GM18498 (cell line): ENCODE data around the gene TIGD3.

Source experiments
- ATAC-seq: cut with Tn5 transposase; IDR thresholded peaks from one replicate; pipeline ENCODE4 v1.9.1; 2021; ENCODE audit warnings: mild to moderate bottlenecking, moderate library complexity; ENCODE audit not compliant: unreplicated experiment

Gene TIGD3

GRCh38 chr11:65366340-65366773, 11.8 kb downstream of the TIGD3 start:
- no peak for ATAC-seq

- ATAC-seq = no peak
Observed at GRCh38 chr11:65370659-65371049, 16.1 kb downstream of the TIGD3 start.

- no peak for ATAC-seq
Observed at GRCh38 chr11:65373839-65374580, 19.5 kb downstream of the TIGD3 start.

- ATAC-seq = no peak
Observed at GRCh38 chr11:65375012-65375411, 20.5 kb downstream of the TIGD3 start.

- ATAC-seq = no peak
Observed at GRCh38 chr11:65376138-65376713, 21.7 kb downstream of the TIGD3 start.

GRCh38 chr11:65377036-65377435, 22.5 kb downstream of the TIGD3 start:
- ATAC-seq = no peak

DNA sequence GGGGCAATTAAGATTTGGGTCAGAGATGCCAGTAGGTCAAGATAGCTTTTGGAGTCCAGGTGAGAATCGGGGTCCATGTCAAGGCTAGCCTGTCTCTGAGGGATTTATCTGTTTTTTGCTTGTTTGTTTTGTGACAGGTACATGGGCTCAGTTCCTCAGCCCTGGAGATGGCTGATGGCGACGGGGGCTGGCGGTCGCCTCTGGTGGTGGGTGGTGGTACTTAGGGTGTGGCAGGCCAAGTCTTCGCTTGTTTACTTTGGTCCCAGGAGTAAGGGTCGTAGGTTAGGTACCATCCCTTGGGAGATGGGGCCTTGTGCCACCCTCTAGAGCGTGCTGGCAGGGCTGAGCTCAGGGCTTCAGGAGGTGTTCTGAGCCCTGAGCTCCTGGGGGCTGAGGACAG, 23.2 kb downstream of the TIGD3 start:
- no peak for ATAC-seq

DNA sequence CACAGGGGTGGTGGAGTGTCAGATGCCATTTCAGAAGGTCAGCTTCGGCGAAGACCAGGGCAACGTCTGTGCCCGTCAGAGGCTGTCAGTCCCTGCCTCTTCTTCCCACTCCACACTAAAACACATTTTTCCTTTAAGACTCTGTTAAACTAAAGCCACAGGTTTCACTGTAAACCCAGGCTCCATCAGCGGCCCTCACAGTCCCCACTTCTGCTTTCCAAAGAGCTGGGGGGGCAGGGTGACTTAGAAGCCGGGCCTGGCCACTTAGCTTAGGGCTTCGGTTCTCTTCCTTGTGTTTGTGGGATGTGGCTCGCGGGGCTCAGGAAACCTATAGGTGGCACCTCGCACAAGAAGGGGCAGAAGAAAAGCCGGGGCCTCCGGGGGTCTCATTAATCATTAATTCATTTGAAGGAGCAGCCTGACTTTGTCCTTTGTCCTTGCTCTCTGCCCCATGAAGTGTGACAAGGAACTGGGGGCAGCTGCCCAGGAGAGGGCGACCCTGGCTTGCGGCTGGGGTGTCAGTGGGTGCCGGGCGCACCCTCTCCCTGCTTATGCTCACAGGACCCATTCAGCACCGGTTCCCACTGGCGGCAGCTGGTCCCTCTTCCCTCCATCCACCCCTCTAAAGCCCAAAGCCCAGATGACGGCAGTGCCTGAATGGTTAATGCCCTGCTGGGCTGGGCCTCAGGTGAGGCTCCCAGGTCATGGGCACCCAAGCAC, 23.8 kb downstream of the TIGD3 start:
- no peak for ATAC-seq

DNA sequence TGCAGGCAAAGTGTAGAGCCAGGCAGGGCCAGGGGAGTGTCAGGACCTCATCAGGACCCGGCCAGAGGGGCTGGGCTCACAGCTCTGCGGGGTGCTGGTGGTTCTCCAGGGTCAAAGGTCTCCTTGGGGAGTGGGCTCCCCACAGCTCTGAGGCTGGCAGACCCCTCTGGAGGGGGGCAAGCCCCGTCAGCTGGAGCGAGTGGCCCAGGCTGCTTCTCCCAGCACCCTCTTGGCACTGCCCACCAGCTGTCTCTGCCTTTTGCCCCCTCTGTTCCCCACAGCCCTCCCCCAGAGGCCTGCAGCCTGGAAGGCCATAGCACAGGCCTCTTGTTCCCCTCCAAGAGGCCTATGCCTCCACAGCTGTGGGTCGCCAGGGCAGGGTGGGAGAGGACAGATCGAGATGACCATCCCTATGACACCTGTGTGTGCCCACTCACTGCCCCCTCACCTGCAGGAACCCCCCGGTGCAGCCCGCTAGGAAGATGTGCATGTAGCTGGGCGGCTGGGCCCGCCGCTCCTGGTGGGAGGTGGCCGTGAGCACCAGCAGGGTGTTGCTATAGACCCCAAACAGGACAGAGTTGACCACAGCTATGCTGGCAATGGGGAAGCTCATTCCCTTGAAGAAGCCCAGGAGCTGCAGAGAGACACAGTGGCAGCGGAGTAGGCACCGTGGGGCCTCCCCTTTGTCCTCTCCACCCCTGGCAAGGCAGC, 24.5 kb downstream of the TIGD3 start:
- no peak for ATAC-seq

GRCh38 chr11:65379698-65380459, 25.3 kb downstream of the TIGD3 start:
- ATAC-seq = no peak

DNA sequence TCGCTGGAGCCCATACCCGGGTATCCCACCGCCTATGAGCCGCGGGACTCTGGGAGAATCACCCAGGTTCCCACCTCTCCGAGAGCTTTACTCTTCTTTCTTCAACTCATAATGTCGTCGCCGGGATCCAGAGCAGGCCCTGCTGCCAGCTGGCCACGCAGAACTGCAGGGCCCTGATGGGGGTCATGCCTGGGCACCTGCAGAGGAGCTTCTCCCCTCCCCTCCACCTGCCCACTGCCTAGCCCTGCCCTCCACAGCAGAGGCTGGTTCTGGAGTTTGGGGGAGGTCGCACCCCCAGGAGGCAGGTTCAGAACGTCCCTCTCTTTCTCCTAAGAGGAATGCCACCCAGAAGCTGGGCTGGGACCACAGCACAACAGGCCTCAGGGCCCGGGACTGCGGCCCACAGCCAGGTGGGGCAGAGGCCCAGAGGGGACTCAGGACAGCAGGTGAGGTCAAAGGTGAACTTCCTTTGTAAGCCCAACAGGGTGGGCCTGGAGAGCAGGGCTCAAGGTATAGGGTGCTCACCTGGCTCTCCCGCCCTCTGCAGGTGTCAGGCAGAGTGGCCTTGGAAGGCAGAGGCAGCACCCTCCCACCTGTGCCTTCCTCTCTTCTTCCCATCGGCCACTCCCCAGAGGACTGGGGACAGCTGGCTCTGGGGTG, 26.0 kb downstream of the TIGD3 start:
- no peak for ATAC-seq

DNA sequence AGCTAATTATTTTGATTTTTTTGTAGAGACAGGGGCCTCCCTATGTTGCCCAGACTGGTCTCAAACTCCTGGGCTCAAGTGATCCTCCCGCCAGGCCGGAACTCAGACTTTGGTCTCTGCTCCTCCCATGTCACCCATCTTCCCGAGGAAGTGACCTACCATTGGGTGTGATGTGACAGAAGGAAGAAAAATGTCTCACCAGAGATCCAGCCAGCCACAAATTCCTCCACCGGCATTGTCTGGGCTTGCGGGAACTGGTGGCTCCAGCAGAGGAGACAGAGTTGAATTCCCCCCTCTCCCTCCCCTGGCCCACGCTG, 27.1 kb downstream of the TIGD3 start:
- peak; percentile 5 for ATAC-seq

- peak; percentile 67 for ATAC-seq
Observed at GRCh38 chr11:65382033-65382803, 27.7 kb downstream of the TIGD3 start, which contains the start of gene SLC25A45. TSS of gene SLC25A45 (minus strand) at chr11:65382646. CDS start at chr11:65381951, 695 bp downstream.

GRCh38 chr11:65382804-65383368, 28.3 kb downstream of the TIGD3 start:
- ATAC-seq = no peak

GRCh38 chr11:65383778-65384177, 29.2 kb downstream of the TIGD3 start:
- ATAC-seq = no peak

DNA sequence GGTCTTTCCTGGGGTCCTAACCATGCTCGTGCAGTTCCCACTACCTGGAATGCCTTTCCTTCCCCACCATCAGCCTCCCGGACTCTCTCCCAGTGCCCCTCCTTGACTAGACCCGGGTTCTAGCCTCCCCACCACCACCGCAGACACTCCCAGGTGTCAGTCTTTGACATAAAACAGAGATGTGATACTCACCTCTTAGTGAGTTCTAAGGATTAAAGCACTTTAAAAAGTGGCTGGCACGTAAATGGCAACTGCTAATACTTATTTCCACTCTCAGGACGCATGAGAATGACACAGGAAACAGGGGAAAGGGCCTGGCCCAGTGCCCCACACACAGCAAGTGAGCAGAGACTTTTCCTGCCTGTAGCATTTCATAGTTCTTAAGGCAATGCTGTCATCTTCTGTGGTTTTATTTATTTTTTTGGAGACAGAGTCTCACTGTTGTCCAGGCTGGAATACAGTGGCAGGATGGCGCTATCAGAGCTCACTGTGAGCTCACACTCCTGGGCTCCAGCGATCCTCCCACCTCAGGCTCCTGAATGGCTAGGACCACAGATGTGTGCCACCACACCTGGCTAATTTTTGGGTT, 29.8 kb downstream of the TIGD3 start:
- ATAC-seq = no peak

DNA sequence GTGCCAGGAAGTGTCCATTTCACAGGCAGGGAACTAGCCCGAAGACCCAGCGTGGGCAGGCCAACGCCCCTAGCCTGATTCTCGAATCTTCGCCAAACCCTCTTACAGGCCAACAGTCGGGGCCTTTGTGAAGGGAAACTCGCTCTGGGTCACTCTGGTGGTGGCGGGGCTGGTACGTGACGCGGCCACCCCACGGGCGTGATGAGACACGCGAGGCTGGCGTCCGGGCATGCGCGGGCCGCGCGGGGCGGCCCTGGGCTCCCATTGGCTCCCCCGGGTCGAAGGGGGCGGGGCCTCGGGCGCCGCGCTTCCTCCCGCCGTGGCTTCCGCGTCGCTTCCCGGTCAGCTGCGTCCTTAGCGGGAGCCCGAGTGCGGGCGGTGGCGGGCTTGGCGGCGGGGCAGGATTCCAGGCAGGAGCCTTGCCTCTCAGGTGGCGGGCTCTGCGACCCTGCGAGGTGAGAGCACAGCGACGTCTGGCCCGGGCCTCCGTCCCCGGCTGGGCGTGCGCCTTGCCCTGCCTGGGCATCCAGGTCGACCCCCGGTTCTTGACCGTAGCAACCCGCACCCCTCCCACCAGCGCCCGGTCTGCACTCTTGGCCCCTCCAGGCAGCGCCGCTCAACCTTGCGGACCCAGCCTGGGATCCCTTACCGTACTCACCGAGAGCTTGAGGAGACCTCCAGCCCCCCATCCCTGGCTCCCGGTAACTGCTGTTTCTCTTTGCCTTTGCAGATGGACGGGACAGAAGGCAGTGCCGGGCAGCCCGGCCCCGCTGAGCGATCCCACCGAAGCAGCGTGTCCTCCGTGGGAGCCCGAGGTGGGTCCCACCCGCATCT, 32.0 kb downstream of the TIGD3 start, which contains the start of gene FRMD8:
TSS of gene FRMD8 (plus strand) at position 331 of the 834 bp plus-strand sequence. CDS start at position 731, 400 bp downstream.
- ATAC-seq = peak; percentile 44

DNA sequence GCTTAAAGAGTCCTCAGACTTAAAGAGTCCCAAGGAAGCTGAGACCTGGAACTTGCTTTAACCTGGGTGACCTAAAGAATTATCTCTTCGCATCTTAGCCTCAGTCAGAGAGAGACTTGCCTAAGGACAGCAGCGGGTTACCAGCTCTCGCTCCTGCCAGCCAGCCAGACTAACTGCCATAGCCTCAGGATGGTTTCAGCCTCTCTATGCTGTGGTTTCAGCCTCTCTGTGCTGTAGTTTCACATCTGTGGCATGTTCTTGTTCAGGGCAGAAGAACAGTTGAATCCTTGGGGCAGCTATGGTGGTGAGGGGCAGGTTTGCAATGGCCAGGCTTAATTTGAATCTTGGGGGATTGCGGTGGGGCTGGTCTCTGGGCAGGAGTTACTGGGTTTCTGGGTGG, 34.2 kb downstream of the TIGD3 start:
- no peak for ATAC-seq
